Suppressor macrophage (primary cell): ENCODE results near the gene EHD3.

Experiments used
- DNase-seq, 4 experiments: peaks; one replicate each; pipeline ENCODE4 v3.0.0-alpha.2; 2020 to 2022
- total RNA-seq, 17 experiments: gene quantifications; one replicate each; lab custom pipeline; 2026; ENCODE audit warnings: mixed read lengths in 6 of 17, inconsistent platforms in 3 of 17; lab: John Stamatoyannopoulos, UW

EHD3 gene
- 1.5 to 24.9 (median 6.8) reads per million in 17 experiments for total RNA-seq

- peak; percentile 84 to 93 (median 87) for DNase-seq
These were observed at the start of gene EHD3 for GRCh38 chr2:31233741-31234682. Gene EHD3, plus strand, starts transcription at chr2:31234152. Its CDS starts 470 bp downstream, at chr2:31234622.

DNA sequence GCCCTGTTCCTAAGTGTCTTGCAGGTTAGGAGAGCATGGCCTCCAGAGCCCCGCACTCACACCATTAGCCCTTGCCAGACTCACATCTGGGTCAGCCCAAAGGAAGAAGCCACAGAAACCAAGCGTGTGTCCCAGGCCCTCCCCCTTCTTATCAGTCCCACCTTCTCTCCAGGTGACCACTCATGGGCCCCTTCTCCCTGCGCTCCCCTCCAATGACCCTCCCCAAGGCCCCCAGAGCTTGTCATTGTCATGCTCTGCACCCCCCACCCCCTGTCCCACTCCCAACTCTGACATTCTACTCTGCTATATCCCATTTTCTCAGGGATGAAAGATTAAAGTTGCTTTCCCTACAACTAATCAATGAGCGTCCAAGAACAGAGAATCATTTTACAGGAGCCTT, 46.8 kb upstream of the EHD3 start:
- DNase-seq = no peak

DNA sequence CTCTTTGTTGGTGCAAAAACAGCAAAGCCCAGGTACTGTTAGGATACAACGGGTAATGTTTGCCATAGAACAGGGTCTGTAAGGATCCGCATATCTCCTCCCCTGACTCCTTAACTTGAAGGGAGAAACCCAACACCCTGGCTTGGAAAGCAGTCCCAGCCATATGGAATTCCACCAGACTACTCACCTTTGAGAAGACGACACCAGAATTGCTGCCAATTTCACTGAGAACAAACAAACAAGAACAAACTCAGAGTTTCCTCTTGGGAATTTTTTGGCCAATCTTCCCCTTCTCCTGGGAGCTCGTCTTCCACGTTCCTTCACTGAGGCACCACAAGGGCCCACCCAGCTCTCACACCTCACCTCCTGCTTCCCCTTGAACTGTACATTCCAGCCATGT, 45.8 kb upstream of the EHD3 start:
- no peak for DNase-seq

GRCh38 chr2:31189141-31189540, 44.8 kb upstream of the EHD3 start:
- DNase-seq = no peak

- DNase-seq = no peak
These were observed 43.8 kb upstream of the EHD3 start for GRCh38 chr2:31190188-31190587.

DNA sequence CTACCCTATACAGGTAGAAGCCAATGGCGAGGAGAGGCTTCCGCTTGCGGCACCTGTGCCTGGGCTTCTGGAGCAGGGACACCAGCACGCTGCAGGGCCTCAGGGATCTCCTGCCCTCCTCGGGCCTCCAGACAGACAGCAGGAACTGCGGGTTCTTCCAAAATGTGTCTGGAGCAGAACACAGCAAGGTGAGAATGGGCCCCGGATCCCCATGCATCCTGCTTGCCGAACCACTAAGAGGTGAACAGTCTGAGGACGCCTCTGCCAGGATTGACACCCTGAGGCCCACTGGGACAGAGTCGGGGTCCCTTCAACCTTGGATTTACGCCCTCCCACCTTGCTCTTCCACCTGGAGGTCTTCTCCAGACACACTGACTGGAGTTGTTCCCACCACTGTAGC, 42.0 kb upstream of the EHD3 start:
- no peak for DNase-seq

- DNase-seq = no peak
These were observed 41.6 kb upstream of the EHD3 start for GRCh38 chr2:31192396-31192795.

GRCh38 chr2:31192851-31193392, 41.0 kb upstream of the EHD3 start:
- no peak for DNase-seq

- DNase-seq = no peak
These were observed 40.1 kb upstream of the EHD3 start for GRCh38 chr2:31193806-31194205.

DNA sequence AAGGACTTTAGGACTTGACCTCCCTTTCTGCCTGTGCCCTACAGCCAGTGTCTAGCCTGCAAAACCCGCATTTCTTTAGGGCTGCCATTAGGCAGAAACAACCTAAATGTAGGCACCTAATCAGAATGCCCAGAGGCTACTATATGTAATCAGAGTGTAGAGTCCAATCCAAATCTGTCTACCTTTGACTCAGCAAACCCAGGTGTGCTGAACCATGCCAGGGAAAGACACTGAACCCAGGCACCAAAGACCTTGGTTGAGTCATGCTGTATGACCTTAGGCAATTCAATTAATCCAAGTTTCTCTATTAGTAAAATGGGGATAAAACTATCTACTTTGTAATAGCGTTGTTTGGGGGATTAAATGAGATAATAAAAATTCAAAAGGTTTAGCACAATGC, 37.3 kb upstream of the EHD3 start:
- no peak for DNase-seq

DNA sequence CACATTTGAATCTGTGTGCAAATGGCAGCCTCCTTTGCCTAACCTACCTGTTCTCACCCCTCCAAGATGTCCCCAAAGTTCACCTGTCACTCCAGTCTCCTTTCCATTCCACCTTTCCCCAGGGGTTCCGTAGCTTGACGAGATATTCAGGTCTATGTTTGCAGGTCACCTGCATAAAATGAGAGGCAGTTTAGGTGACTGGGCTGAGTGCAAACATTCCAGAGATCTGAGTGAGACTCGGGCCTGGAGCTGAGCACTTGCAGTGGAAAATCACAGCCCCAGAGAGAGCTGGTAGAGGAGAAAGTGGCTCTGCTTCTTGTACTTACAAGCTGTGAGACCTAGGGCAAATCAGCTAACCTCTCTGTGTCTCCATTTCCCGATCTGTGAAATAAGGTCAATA, 36.8 kb upstream of the EHD3 start:
- DNase-seq = no peak

DNA sequence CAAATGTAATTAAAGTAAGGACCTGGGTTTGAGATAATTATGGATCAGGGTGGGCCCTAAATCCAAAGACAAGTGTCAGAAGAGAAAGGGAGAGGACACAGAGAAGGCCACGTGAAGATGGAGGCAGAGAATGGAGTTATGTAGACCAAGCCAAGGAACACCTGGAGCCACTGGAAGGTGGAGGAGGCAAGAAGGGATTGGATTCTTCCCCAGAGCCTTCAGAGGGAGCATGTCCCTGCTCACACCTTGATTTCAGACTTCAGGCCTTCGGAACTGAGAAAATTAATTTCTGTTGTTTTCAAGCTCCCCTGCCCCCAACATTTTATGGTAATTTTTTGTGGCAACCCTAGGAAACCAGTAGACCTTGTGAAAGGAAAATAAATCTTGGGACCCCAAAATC, 36.3 kb upstream of the EHD3 start:
- DNase-seq = no peak

DNA sequence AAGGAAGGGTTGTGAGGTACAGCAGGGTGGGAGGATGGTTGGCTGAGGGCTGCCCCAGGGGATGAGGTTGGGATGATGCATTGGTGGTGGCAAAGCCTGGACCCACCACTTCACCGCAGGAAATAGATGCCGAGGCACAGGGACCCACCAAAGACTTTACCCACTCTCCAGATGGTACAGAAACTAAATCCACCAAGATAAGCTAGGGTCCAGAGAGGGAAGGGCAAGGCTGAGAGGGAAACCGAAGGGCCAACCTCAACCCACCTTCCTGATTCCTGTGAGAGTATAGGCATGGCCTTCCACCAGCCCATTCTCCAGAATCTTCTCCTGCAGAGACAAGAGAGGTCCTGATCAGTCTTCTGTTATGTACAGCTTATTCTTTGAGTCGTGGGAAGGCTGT, 34.7 kb upstream of the EHD3 start:
- DNase-seq = no peak

GRCh38 chr2:31200972-31201371, 33.0 kb upstream of the EHD3 start:
- DNase-seq = no peak

DNA sequence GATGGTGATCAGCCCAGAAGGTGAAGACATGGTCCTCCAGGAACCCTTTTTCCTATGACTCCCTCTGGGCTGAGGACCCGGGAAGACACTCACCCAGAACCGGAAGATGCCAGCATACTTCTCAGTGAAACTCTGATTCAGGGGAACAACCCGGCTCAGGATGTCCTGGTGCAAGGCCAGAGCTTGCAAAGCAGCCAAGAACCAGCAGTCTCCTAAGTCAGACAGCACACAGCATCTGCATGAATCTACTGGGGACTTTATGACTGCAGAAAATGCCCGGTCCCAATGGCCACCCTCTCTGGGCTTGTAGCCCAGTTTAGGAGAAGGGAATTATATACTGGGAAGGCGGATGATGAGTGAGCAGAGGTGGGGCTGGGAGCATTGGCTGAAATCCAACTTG, 31.9 kb upstream of the EHD3 start:
- DNase-seq = no peak

- no peak for DNase-seq
These were observed 31.1 kb upstream of the EHD3 start for GRCh38 chr2:31202833-31203232.

DNA sequence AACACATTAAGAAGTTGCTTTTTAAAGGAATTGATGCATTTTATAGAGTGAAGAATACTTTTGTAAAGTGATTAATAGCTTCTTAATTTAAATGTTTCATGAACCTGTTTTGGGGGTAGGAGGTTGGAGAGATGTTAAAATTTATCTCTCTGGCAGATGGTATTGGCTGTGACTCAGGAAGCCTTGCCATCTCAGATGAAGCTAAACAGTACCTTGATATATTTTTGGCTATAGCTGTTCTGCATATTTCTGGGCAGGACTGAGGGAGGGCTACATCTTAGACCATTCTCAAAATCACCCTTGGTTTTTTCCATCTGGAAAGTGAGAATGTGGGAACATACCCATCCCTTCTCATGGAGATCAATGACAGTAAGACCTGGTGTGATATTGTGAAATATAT, 30.0 kb upstream of the EHD3 start:
- DNase-seq = no peak

DNA sequence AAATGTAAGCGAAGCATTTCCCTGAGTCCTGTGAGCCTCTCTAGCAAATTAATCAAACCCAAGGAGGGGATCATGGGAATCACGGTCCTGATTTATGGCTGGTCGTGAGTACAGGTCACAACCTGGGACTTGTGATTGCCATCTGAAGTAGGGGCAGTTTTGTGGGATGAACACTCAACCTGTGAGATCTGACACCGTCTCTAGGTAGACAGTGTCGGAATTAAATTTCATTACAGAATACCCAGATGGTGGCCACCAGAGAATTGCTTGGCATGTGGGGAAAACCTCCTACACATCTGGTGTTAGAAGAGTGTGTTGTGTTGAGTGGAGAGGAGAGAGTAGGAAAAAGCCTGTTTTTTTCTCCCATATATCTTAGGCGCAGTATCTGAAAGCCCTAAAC, 29.2 kb upstream of the EHD3 start:
- no peak for DNase-seq

DNA sequence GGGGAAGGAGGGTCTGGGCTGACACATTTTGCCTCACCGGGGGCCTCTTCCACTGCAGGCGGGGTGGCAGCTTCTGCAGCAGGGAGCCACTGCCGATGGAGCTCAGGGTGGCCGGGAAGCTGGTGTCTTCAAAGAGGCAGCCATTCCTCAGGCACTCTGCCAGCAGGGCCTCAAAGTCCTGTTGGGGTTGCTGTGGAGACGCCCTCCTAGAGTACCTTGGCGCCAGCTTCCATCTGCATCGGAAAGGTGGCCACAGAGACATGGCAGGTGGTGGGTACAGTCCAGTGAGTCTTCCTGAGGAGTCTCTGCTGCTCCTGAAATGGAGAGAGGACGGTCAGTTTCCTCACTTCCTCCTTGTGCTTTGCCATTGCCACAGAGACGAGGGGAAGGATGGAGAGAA, 28.8 kb upstream of the EHD3 start:
- peak in 2 of 4 experiments; percentile 10 to 26 for DNase-seq

DNA sequence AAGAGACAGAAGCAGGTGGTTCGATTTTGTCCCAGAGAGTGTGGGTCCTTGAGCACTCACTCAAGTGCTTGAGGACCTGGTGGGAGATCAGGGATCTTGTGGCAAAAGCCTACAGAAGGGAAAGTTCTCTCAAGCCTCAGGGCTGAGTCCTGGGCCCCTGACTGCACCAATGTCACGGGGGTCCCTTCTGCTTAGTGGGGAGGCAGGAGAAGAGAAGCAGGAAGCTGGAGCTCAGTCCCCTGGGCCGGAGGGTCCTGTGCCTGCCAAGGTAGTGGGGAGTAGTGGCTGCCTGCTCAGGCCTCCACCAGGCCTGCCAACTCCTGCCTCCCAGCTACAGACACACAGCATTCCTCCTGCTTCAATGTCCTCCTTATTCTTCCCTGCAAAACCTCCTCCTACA, 28.3 kb upstream of the EHD3 start:
- no peak for DNase-seq

GRCh38 chr2:31207790-31208189, 26.2 kb upstream of the EHD3 start:
- no peak for DNase-seq

- no peak for DNase-seq
These were observed 25.7 kb upstream of the EHD3 start for GRCh38 chr2:31208240-31208639.

GRCh38 chr2:31212659-31213600, 21.0 kb upstream of the EHD3 start:
- no peak for DNase-seq
